Karpas-422 (cell line): ENCODE data around the gene GJB6. TPM values are rescaled to one million over a fixed set of nuclear protein-coding genes. Genes with fewer than 3 reads are reported as not detected.
A peak's percentile ranks its signal among the peaks of the same experiment; 100 is the strongest.

Source experiments
- DNase-seq: peaks from one replicate; pipeline ENCODE4 v3.0.0-alpha.2; 2015
- H2AFZ ChIP-seq: fragments of 200-600 bp; sonication (generic); 2 replicates; pipeline ENCODE4 v1.6.1; 2014; ENCODE audit warnings: antibody characterized with exemption, low read length, mixed read lengths
- H3K27ac ChIP-seq: fragments of 200-600 bp; sonication (generic); 2 replicates; pipeline ENCODE4 v1.5.1; 2014; ENCODE audit warnings: mild to moderate bottlenecking, low read length, moderate library complexity
- H3K27me3 ChIP-seq: fragments of 200-600 bp; sonication (generic); 2 replicates; pipeline ENCODE4 v1.6.1; 2014; ENCODE audit warnings: low read length, mixed read lengths
- H3K36me3 ChIP-seq: fragments of 200-600 bp; sonication (generic); 2 replicates; pipeline ENCODE4 v1.6.1; 2014; ENCODE audit warnings: low read length, mixed read lengths; ENCODE audit not compliant: insufficient read depth
- H3K4me1 ChIP-seq: fragments of 200-600 bp; sonication (generic); 2 replicates; pipeline ENCODE4 v1.6.1; 2014; ENCODE audit warnings: mild to moderate bottlenecking, low read length, mixed read lengths
- H3K4me2 ChIP-seq: fragments of 200-600 bp; sonication (generic); 2 replicates; pipeline ENCODE4 v1.6.1; 2014; ENCODE audit warnings: low read length, low read depth, mild to moderate bottlenecking; ENCODE audit not compliant: poor library complexity, severe bottlenecking
- H3K4me3 ChIP-seq: fragments of 200-600 bp; sonication (generic); 2 replicates; pipeline ENCODE4 v1.5.1; 2014; ENCODE audit warnings: mild to moderate bottlenecking, antibody characterized with exemption, low read length, mixed read lengths
- H3K79me2 ChIP-seq: fragments of 200-600 bp; sonication (generic); 2 replicates; pipeline ENCODE4 v1.6.1; 2014; ENCODE audit warnings: mild to moderate bottlenecking, low read length, mixed read lengths
- H3K9ac ChIP-seq: fragments of 200-600 bp; sonication (generic); 2 replicates; pipeline ENCODE4 v1.6.0; 2014; ENCODE audit warnings: low read length
- H3K9me2 ChIP-seq: fragments of 200-600 bp; sonication (generic), shearing (Covaris generic); replicated peaks from 2 replicates; pipeline ENCODE4 v1.6.0; 2014; ENCODE audit warnings: mild to moderate bottlenecking, low read length, moderate library complexity; ENCODE audit not compliant: insufficient read depth
- H3K9me3 ChIP-seq: fragments of 300-700, 200-600 bp; sonication (generic); 2 replicates; pipeline ENCODE4 v1.6.1; 2014; ENCODE audit warnings: low read length, mixed read lengths
- H4K20me1 ChIP-seq: fragments of 200-600 bp; sonication (generic); 2 replicates; pipeline ENCODE4 v1.6.1; 2014; ENCODE audit warnings: mild to moderate bottlenecking, antibody characterized with exemption, low read length, low read depth; ENCODE audit not compliant: insufficient read depth
- total RNA-seq: library from RNA; depleted of rRNA; stranded (reverse); fragments of >200 nt; shearing (Covaris generic); gene quantifications from 2 replicates; pipeline ENCODE4 v1.2.3, GENCODE V29; 2014; ENCODE audit warnings: low replicate concordance

Gene GJB6
- total RNA-seq, 1 experiment from 2014 or later, result not detected

DNA sequence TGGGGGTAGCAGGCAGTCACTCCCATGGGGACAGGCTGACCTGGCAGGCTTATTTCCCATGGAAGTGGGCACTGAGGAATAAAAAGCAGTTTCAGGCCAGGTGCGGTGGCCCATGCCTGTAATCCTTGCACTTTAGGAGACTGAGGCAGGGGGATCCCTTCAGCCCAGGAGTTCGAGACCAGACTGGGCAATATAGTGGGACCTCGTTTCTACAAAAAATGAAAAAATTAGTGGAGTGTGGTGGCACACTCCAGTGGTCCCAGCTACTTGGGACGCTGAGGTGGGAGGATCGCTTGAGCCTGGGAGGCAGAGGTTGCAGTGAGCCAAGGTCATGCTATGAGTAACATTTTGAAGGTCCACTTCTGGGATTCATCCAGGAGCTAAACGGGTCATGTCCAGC, 45.3 kb downstream of the GJB6 start:
- no peak overlapping the region for H2AFZ ChIP-seq
- H3K4me2 ChIP-seq, result no peak overlapping the region
- no peak for DNase-seq
- H3K9me2 ChIP-seq, result no peaks in the 10 kb centered on the region
- H3K9me3 ChIP-seq, result no peaks in the 10 kb centered on the region
- no peak overlapping the region for H3K27ac ChIP-seq
- H3K27me3 ChIP-seq, result no peaks in the 10 kb centered on the region
- no peaks in the 10 kb centered on the region for H3K36me3 ChIP-seq
- H3K4me3 ChIP-seq, result no peak overlapping the region
- H3K4me1 ChIP-seq, result peaks cover 28% of the 10 kb centered on the region
- no peaks in the 10 kb centered on the region for H3K79me2 ChIP-seq
- no peaks in the 10 kb centered on the region for H4K20me1 ChIP-seq
- no peak overlapping the region for H3K9ac ChIP-seq

DNA sequence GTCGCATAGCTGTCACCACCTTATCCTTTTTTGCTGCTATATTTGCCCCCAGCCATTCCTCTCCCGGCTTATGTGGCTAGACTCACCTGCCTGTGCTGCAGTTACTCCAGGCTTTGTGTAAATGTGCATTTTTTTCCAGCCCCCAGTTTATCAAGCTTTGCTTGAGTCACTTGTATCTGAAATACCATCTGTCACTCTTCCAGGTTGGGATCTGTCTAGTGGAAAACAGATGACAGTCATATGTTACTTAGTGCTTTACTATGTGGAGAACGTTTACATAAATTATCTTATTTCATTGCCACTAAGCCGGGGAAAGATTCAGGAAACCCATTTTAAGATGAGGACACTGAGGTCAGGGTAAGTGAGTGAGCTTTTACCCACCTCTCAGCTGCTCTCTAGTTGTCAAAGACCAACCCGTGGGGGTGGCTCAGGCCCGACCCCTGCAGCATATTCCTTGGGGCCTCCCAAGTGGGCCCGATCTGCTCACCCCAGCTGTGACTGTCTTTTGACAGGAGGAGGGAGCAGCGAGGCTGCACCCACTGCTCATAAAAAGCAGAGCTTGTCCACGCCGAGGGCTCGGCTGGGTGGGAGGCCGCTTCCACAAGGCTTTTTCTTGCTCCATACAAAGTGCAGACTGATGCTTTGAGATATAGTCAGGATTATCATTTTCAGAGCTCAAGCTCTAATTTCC, 46.6 kb downstream of the GJB6 start:
- H3K9me2 ChIP-seq, result no peaks in the 10 kb centered on the region
- no peaks in the 10 kb centered on the region for H3K9me3 ChIP-seq
- H3K36me3 ChIP-seq, result no peaks in the 10 kb centered on the region
- no peak overlapping the region for H3K27ac ChIP-seq
- H2AFZ ChIP-seq, result no peak overlapping the region
- no peaks in the 10 kb centered on the region for H3K27me3 ChIP-seq
- no peak overlapping the region for H3K4me2 ChIP-seq
- peaks cover 28% of the 10 kb centered on the region for H3K4me1 ChIP-seq
- DNase-seq, result no peak
- no peaks in the 10 kb centered on the region for H4K20me1 ChIP-seq
- no peak overlapping the region for H3K9ac ChIP-seq
- H3K4me3 ChIP-seq, result no peak overlapping the region
- no peaks in the 10 kb centered on the region for H3K79me2 ChIP-seq

DNA sequence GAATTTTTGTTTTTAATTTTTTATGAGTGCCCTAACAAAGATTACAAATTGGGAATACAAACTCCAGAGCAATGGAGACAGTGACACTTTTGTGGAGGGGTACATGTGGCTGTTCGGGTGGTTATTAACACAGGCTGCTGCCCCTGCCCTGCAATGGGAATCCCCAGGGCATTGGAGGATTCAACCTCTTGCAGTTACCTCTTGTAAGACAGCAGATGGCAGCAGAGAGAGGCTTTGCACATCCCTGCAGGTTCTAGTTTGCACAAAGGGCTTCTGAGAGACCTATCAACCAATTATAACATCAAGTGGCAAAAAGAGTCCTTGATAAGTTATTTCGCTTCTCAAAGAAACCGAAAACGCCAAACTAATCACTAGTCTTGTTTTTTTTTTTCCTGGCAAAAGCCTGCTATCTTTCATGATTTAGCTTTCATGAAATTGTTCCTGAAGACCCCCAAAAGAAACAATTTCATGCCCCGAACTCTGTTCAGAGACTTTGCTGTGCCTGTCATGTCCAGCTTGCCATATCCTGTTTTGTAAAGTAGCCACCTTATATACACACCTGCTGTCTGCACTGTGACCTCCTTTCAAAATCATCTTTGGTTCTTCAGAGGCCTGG, 49.8 kb downstream of the GJB6 start:
- peak; percentile 90 for DNase-seq
- Histone ChIP-seq H3K36me3 (no peaks in the 10 kb centered on the region), H3K4me1 (peaks cover 20% of the 10 kb centered on the region), H3K27me3 (no peaks in the 10 kb centered on the region), H3K4me2 (no peak overlapping the region), H3K27ac (no peak overlapping the region), H3K9me2 (no peaks in the 10 kb centered on the region), H4K20me1 (no peaks in the 10 kb centered on the region), H3K4me3 (no peak overlapping the region), H3K9ac (no peak overlapping the region), H3K79me2 (no peaks in the 10 kb centered on the region), H3K9me3 (no peaks in the 10 kb centered on the region), H2AFZ (no peak overlapping the region)

DNA sequence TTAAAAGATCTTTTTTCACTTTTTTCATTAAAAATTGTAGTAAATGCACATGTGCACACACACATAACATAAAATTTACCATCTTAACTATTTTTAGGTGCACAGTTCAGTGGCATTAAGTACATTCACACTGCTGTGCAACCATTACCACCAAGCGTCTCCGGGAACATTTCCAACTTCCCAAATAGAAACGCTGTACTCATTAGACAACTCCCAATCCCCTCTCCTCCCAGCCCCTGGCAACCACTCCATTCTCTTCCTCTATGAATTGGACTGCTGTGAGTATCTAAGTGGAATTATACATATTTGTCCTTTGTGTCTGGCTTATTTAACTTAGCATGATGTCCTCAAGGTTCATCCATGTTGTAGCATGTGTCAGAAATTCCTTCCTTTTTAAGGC, 50.9 kb downstream of the GJB6 start:
- Histone ChIP-seq H4K20me1 (no peaks in the 10 kb centered on the region), H3K9ac (no peak overlapping the region), H3K36me3 (no peaks in the 10 kb centered on the region), H3K27ac (no peak overlapping the region), H3K4me3 (no peak overlapping the region), H3K9me3 (no peaks in the 10 kb centered on the region), H3K4me2 (no peak overlapping the region), H3K9me2 (no peaks in the 10 kb centered on the region), H2AFZ (no peak overlapping the region), H3K4me1 (peaks cover 25% of the 10 kb centered on the region), H3K79me2 (no peaks in the 10 kb centered on the region), H3K27me3 (no peaks in the 10 kb centered on the region)
- DNase-seq, result no peak

DNA sequence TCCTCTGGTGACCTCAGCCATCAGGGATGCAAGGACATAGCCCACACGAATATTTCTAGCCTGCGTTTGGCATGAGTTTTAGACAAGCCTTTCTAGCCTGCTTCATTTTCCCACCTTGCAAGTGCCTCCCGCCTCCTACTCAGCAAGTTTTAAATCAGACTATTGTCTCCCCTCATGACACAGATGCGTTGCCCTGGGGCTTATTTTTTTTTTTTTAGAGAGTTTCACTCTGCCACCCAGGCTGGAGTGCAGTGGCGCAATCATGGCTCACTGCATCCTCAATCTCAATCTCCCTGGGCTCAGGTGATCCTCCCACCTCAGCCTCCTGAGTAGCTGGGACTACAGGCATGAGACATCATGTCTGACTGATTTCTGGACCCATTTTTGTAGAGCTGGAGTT, 54.0 kb downstream of the GJB6 start:
- Histone ChIP-seq H3K4me2 (no peak overlapping the region), H3K27ac (no peak overlapping the region), H3K9ac (no peak overlapping the region), H3K4me1 (peaks cover 56% of the 10 kb centered on the region), H4K20me1 (no peaks in the 10 kb centered on the region), H3K9me2 (no peaks in the 10 kb centered on the region), H3K79me2 (no peaks in the 10 kb centered on the region), H3K36me3 (no peaks in the 10 kb centered on the region), H3K4me3 (no peak overlapping the region), H3K9me3 (no peaks in the 10 kb centered on the region), H2AFZ (no peak overlapping the region), H3K27me3 (no peaks in the 10 kb centered on the region)
- no peak for DNase-seq

DNA sequence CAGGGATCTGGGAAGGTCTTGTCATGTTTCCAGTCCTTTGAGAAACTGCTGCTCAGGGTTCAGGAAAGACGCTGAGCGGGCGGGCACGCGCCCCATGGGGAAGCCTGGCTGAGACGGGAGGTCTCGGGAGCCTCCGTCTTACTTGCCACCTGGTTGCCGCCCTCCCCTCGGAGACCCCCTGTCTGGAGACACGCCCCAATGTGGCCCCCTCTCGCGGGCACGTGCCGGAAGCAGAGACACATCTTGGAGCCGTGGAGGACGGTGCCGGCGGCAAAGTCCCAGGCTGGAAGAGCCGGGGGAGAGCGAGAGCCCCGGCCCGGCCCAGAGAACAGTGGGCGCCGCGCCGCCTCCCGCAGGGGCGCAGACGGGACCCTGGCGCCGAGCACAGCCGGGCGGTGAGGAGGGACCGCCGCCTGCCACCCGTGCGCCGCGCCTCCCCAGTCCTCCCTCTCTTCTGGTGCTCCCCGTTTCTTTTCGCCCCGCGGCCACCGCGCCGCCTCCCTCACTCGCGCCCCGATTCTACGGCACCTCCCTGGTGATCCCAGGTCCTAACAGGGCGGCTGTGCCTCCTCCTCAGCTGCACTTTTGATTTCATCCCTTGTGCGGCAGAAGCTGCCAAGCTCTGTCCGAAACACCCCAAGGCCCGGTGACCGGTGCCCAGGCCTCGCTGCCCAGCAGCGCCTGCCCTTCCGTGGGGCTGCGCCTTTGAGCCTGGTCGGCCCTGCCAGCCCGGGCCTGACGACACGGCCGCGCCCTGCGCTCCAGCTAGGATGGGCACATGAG, 54.9 kb downstream of the GJB6 start:
- Histone ChIP-seq H3K9ac (no peak overlapping the region), H3K36me3 (no peaks in the 10 kb centered on the region), H3K9me2 (no peaks in the 10 kb centered on the region), H3K79me2 (no peaks in the 10 kb centered on the region), H2AFZ (no peak overlapping the region), H3K27me3 (no peaks in the 10 kb centered on the region), H4K20me1 (no peaks in the 10 kb centered on the region), H3K4me3 (no peak overlapping the region), H3K4me1 (peaks cover 59% of the 10 kb centered on the region), H3K9me3 (no peaks in the 10 kb centered on the region), H3K27ac (no peak overlapping the region), H3K4me2 (no peak overlapping the region)
- DNase-seq, result no peak

DNA sequence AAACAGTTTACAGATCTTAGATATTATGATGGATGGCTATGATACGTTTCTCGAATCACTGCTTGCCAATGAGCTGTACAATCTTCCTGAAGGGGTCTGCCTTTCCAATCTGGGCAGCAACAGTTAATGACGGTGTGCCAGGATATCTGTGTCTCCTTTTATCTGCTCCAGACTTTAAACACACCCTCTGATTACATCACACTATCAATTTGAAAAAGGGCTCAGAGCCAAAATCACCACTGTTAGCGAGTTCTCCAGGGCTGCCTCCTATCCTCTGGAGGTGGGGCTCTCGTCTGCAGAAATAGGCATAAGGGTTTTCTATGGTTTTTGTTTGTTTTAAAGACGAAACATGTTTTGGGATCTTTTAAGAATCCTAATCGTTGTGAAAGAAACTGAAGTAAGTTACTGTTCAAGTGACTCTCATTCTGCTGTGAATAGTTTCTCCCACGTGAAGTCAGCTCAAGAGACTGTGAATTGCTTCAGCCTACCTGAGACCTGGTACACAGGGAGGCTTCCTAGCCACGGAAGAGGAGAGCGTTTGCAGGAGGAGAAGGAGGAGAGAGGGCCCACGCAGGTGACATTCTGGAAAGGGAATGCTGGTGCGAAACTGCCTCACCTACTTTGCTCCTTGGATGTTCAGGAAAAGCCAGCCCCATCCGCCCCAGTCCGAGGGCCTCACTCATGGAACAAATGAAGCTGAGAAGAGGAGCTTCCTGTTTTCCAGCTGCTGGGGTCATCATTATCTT, 56.0 kb downstream of the GJB6 start:
- H4K20me1 ChIP-seq, result no peaks in the 10 kb centered on the region
- H3K4me2 ChIP-seq, result peak overlapping the region; percentile 66
- H2AFZ ChIP-seq, result peak overlapping the region; percentile 52
- H3K36me3 ChIP-seq, result no peaks in the 10 kb centered on the region
- DNase-seq, result no peak
- H3K27me3 ChIP-seq, result no peaks in the 10 kb centered on the region
- no peaks in the 10 kb centered on the region for H3K9me2 ChIP-seq
- H3K79me2 ChIP-seq, result no peaks in the 10 kb centered on the region
- peak overlapping the region; percentile 97 for H3K27ac ChIP-seq
- 0 out of 2 replicates have a peak overlapping the region, but pooled peaks have one; percentile 45 for H3K4me3 ChIP-seq
- no peaks in the 10 kb centered on the region for H3K9me3 ChIP-seq
- peak overlapping the region; percentile 77 for H3K9ac ChIP-seq
- peaks cover 66% of the 10 kb centered on the region for H3K4me1 ChIP-seq

DNA sequence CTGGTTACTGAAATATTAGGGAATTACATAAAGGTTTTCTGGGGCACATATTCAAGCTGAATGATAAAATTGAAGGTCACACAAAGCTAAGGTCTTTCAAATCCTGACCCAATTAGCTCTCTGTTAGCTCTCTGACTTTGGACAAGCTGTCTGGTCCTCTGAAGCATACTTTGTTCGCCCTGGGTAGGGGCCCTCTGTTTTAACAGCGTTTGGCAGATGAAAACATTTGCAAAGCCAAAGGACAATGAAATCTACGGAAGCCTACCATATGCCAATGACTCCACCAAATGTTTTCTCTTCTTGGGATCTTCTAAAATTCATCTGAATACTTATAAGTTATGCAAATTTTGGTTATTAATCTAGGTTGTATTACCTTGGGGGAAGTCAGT, 56.7 kb downstream of the GJB6 start:
- Histone ChIP-seq H3K27me3 (no peaks in the 10 kb centered on the region), H3K9me2 (no peaks in the 10 kb centered on the region), H2AFZ (peak overlapping the region; percentile 52), H3K36me3 (no peaks in the 10 kb centered on the region), H4K20me1 (no peaks in the 10 kb centered on the region), H3K9me3 (no peaks in the 10 kb centered on the region), H3K4me3 (peak overlapping the region; percentile 45), H3K4me2 (peak overlapping the region; percentile 66), H3K27ac (peak overlapping the region; percentile 97), H3K4me1 (peaks cover 73% of the 10 kb centered on the region), H3K9ac (peak overlapping the region; percentile 77), H3K79me2 (no peaks in the 10 kb centered on the region)
- DNase-seq, result peak; percentile 51
